Thymus (tissue), 11 donors: Measurements from ENCODE around the gene APOBEC3F. TPM values are rescaled to one million over a fixed set of nuclear protein-coding genes. Genes with fewer than 3 reads are reported as not detected.
"Not testable (repeated sequence)": the region's sequence is repeated elsewhere in the genome, so short reads cannot be mapped to it uniquely, and the experiment has no call there.

ENCODE experiments used
- DNase-seq, 9 donors: peaks; one replicate each; pipeline ENCODE4 v3.0.0-alpha.2; 2013; ENCODE audit warnings: low spot score in 9 of 9, low read depth in 6 of 9, missing footprints in 1 of 9
- H3K27ac ChIP-seq, 2 donors: one replicate each; pipeline ENCODE4 v1.5.1; 2013; ENCODE audit warnings: control low read depth in 1 of 2, low read depth in 1 of 2, low read length in 1 of 2, mild to moderate bottlenecking in 1 of 2, moderate library complexity in 1 of 2
- H3K27me3 ChIP-seq, 2 donors: one replicate each; pipeline ENCODE4 v1.5.1; 2013; ENCODE audit warnings: low read length in 1 of 2; ENCODE audit not compliant: control insufficient read depth in 2 of 2, insufficient read depth in 1 of 2
- H3K36me3 ChIP-seq, 2 donors: one replicate each; pipeline ENCODE4 v1.5.1; 2013; ENCODE audit warnings: low read length in 1 of 2, mild to moderate bottlenecking in 1 of 2, moderate library complexity in 1 of 2; ENCODE audit not compliant: control insufficient read depth in 2 of 2, insufficient read depth in 2 of 2
- H3K4me1 ChIP-seq, 2 donors: one replicate each; pipeline ENCODE4 v1.5.1; 2013; ENCODE audit warnings: low read length in 2 of 2; ENCODE audit not compliant: control insufficient read depth in 2 of 2, insufficient read depth in 2 of 2
- H3K4me3 ChIP-seq, 2 donors: one replicate each; pipeline ENCODE4 v1.5.1; 2013; ENCODE audit warnings: low read length in 2 of 2, control low read depth in 1 of 2, mild to moderate bottlenecking in 1 of 2
- H3K9me3 ChIP-seq, 2 donors: one replicate each; pipeline ENCODE4 v1.5.1; 2013; ENCODE audit warnings: low read length in 1 of 2, mild to moderate bottlenecking in 1 of 2; ENCODE audit not compliant: control insufficient read depth in 2 of 2, insufficient read depth in 1 of 2
- WGBS: extraction: QIAGEN DNeasy Blood & Tissue Kit; methylation state at CpG from one replicate; pipeline ENCODE4 v1.1.7; 2013; 5-methylcytosine and 5-hydroxymethylcytosine counted together
- polyA plus RNA-seq: library from polyadenylated mRNA; stranded (reverse); fragments of 200-250 nt; gene quantifications from one replicate; pipeline ENCODE4 v1.2.3, GENCODE V29; 2013
- total RNA-seq: library from RNA; stranded (reverse); fragments of 120-200 nt; gene quantifications from one replicate; pipeline ENCODE4 v1.2.4, GENCODE V29; 2013
- donor health status: healthy.

The APOBEC3F gene
- total and polyA plus RNA-seq, 2 donors = 6.4 to 7.2 TPM

GRCh38 chr22:39039306-39040126 lies 1.1 kb upstream of the APOBEC3F start:
- Histone ChIP-seq H3K4me3 (no peak overlapping the region), H3K9me3 (no peaks in the 10 kb centered on the region), H3K36me3 (peaks cover 5 to 6% of the 10 kb centered on the region in 2 donors), H3K27me3 (no peaks in the 10 kb centered on the region), H3K27ac (no peak overlapping the region), H3K4me1 (peaks cover 3 to 23% of the 10 kb centered on the region in 2 donors)
- no peak for DNase-seq
- WGBS = 97% methylated on average over 19 of the region's 19 CpGs

GRCh38 chr22:39040155-39040537 lies 518 bp upstream of the APOBEC3F start:
- not testable (repeated sequence) for DNase-seq, H3K36me3 ChIP-seq, H3K9me3 ChIP-seq, H3K27me3 ChIP-seq
- Histone ChIP-seq H3K27ac (peak overlapping the region in 1 of 2 donors; percentile 31), H3K4me3 (peak overlapping the region; percentile 12 to 52), H3K4me1 (peaks cover 3 to 23% of the 10 kb centered on the region in 2 donors)
- 28% methylated on average over 10 of the region's 14 CpGs for WGBS

GRCh38 chr22:39041908-39042307 lies 1.2 kb downstream of the APOBEC3F start:
- no peaks in the 10 kb centered on the region for H3K27me3 ChIP-seq

GRCh38 chr22:39043063-39043462 lies 2.4 kb downstream of the APOBEC3F start:
- 98% methylated on average over 16 of the region's 18 CpGs for WGBS
- not testable (repeated sequence) for DNase-seq, H3K27ac ChIP-seq, H3K27me3 ChIP-seq, H3K36me3 ChIP-seq, H3K4me3 ChIP-seq, H3K9me3 ChIP-seq
- peaks cover 3 to 23% of the 10 kb centered on the region in 2 donors for H3K4me1 ChIP-seq

More at GRCh38 chr22:39041908-39042307, 1.2 kb downstream of the APOBEC3F start:
- no peak for DNase-seq
- H3K9me3 ChIP-seq = no peaks in the 10 kb centered on the region
- WGBS = 96% methylated on average over 7 of the region's 7 CpGs
- H3K27ac ChIP-seq = no peak overlapping the region
- H3K4me3 ChIP-seq = no peak overlapping the region
- H3K36me3 ChIP-seq = peaks cover 5 to 6% of the 10 kb centered on the region in 2 donors
- H3K4me1 ChIP-seq = peaks cover 3 to 23% of the 10 kb centered on the region in 2 donors

- not testable (repeated sequence) for H3K27ac ChIP-seq, DNase-seq, H3K27me3 ChIP-seq, H3K9me3 ChIP-seq, H3K4me3 ChIP-seq, H3K36me3 ChIP-seq
- peaks cover 3 to 18% of the 10 kb centered on the region in 2 donors for H3K4me1 ChIP-seq
- WGBS = 95% methylated on average over 14 of the region's 14 CpGs
These were observed 4.5 kb downstream of the APOBEC3F start for GRCh38 chr22:39045136-39045535.

GRCh38 chr22:39049486-39049885 lies 8.8 kb downstream of the APOBEC3F start:
- H3K27me3 ChIP-seq, H3K9me3 ChIP-seq, H3K27ac ChIP-seq, H3K4me3 ChIP-seq, DNase-seq, H3K4me1 ChIP-seq, H3K36me3 ChIP-seq: not testable (repeated sequence)
- WGBS = 97% methylated on average over 7 of the region's 7 CpGs

- DNase-seq, H3K4me3 ChIP-seq, H3K27me3 ChIP-seq, H3K4me1 ChIP-seq, H3K27ac ChIP-seq, H3K36me3 ChIP-seq: not testable (repeated sequence)
- 93% methylated on average over 16 of the region's 18 CpGs for WGBS
- H3K9me3 ChIP-seq = peaks cover 1 to 10% of the 10 kb centered on the region in 2 donors
These were observed 11.3 kb downstream of the APOBEC3F start for GRCh38 chr22:39051844-39052495.

- no peaks in the 10 kb centered on the region for H3K4me1 ChIP-seq
- WGBS = 97% methylated on average over 11 of the region's 11 CpGs
- H3K4me3 ChIP-seq = no peak overlapping the region
- H3K36me3 ChIP-seq = no peaks in the 10 kb centered on the region
- H3K27me3 ChIP-seq = no peaks in the 10 kb centered on the region
- H3K27ac ChIP-seq = no peak overlapping the region
- no peak for DNase-seq
- peaks cover 1 to 10% of the 10 kb centered on the region in 2 donors for H3K9me3 ChIP-seq
These were observed 15.0 kb downstream of the APOBEC3F start for GRCh38 chr22:39055658-39056057.

- not testable (repeated sequence) for H3K27ac ChIP-seq, H3K27me3 ChIP-seq, DNase-seq, H3K9me3 ChIP-seq, H3K4me3 ChIP-seq, H3K36me3 ChIP-seq
- whole genome bisulfite sequencing = 35% methylated on average over 6 of the region's 6 CpGs
- peaks cover 3 to 15% of the 10 kb centered on the region in 2 donors for H3K4me1 ChIP-seq
These were observed 20.6 kb downstream of the APOBEC3F start for GRCh38 chr22:39061290-39061689.
